ENCODE measurements around the gene LRRC75A.

The LRRC75A gene

DNA sequence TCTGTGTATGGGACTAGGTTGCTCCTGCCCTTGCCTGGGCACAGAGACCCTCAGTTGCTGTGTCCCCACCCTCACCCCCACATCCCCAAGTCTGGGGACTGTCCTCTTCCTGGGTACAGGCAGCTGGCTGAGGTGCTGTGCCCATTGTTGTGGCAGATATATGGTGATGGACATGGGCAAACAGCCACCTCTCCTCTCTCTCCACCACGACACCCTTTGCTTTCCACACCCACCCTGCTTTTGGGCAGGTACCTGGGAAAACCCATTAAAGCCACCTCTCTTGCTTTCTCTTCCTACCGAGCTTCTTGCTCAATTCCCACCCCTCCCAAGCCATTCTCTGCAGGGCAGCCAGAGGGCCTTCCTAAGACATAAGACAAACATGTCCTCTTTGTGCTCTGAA is 54.9 kb downstream of the LRRC75A start:
- no peak for DNase-seq (ENCODE audit: low spot score)
- in situ Hi-C loops (cut with MboI; ENCODE audit: low sequenced_read_pairs, unreplicated experiment): no loop called here
- TF ChIP-seq, protein P1, sequence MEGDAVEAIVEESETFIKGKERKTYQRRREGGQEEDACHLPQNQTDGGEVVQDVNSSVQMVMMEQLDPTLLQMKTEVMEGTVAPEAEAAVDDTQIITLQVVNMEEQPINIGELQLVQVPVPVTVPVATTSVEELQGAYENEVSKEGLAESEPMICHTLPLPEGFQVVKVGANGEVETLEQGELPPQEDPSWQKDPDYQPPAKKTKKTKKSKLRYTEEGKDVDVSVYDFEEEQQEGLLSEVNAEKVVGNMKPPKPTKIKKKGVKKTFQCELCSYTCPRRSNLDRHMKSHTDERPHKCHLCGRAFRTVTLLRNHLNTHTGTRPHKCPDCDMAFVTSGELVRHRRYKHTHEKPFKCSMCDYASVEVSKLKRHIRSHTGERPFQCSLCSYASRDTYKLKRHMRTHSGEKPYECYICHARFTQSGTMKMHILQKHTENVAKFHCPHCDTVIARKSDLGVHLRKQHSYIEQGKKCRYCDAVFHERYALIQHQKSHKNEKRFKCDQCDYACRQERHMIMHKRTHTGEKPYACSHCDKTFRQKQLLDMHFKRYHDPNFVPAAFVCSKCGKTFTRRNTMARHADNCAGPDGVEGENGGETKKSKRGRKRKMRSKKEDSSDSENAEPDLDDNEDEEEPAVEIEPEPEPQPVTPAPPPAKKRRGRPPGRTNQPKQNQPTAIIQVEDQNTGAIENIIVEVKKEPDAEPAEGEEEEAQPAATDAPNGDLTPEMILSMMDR (IDR thresholded peaks at IDR 0.05; ENCODE audit: borderline replicate concordance, control extremely low read depth, extremely low read depth, insufficient read depth, missing control alignments): no peak

DNA sequence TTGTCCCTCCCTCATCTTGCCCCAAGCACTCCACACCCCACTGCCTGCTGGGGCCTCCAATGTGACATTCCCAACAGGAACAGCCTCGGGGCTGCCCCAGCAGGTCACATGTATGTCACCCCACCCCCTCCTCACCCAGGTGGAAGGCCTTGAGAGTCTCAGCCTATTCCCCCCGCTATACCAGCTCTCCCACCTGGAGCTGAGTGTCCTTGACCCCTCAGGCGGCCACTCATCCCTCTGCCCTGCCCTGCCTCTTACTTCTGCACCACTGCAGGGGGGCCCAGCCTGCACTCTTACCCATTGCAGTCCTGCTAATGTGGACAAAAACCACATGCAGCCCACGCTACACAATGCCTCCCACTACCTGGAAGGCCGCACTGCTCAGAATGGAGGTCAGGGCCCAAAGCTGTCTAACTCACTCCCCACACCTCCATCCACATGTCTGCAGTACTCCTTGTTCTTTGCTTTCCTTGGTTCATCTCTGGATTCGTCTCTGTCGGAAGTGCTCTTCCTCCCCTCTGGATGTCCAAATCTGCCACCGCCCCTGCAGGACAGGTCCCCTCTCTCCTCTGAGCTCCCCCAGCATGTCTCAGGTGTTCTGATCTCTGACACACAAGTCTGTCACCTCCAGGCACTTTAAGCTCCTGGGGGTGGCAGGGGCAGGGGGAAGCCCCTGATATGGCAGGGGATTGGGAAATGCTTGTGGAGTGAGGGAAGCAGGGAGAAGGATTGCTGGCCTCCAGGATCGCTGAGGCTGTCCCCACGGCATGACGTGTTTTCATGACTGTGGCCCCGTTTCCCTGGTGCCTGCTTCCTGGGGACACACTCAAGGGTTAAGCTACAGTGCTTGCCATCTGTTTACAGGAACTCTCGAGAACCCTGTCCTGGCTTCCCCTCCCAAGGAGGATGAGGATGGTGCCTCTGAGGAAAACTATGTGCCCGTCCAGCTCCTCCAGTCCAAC is 55.8 kb downstream of the LRRC75A start:
- in situ Hi-C loops (cut with MboI; ENCODE audit: low sequenced_read_pairs, unreplicated experiment): no loop called here
- DNase-seq (ENCODE audit: low spot score): no peak
- TF ChIP-seq, protein P1 (IDR thresholded peaks at IDR 0.05; ENCODE audit: borderline replicate concordance, control extremely low read depth, extremely low read depth, insufficient read depth, missing control alignments): no peak

DNA sequence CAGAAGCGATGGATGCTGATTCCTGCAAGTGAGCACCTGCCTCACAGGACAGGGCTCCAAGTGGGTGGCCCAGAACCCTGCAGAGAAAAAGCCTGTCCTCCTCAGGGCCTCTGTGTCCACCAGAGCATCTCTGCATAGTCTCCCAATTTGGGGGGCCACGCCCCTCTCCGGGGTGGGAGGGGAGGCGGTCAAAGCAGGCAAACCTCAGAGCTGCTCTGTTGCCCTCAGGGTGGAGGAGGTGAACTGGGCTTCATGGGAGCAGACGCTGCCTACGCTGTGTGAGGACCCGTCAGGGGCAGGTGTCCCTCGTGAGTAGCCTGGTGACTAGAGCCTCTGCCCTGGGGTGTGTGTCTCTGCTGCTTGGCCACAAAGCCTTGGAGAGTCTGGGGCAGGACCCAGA is 57.3 kb downstream of the LRRC75A start:
- in situ Hi-C loops (cut with MboI; ENCODE audit: low sequenced_read_pairs, unreplicated experiment): no loop called here
- DNase-seq (ENCODE audit: low spot score): no peak
- TF ChIP-seq, protein P1 (IDR thresholded peaks at IDR 0.05; ENCODE audit: borderline replicate concordance, control extremely low read depth, extremely low read depth, insufficient read depth, missing control alignments): no peak

DNA sequence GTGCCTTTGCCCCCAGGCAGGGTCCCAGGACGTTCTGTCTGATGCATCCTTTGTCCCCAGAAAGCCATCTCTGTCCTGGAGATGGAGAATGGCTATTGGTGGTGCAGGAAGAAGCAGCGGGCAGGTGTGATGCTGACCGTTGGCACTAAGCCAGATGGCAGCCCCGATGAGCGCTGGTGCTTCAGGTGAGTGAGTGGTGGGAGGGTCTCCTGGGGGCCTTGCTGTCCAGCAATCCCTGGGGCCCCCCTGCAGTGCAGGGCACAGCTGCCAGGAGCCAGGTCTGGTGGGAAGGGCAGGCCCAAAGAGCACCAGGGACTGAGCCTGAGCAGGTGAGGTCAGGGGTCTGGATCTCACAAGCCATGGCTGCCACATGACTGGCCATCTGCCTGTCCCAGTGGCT is 58.5 kb downstream of the LRRC75A start:
- in situ Hi-C loops (cut with MboI; ENCODE audit: low sequenced_read_pairs, unreplicated experiment): no loop called here
- TF ChIP-seq, protein P1 (IDR thresholded peaks at IDR 0.05; ENCODE audit: borderline replicate concordance, control extremely low read depth, extremely low read depth, insufficient read depth, missing control alignments): no peak
- no peak for DNase-seq (ENCODE audit: low spot score)

DNA sequence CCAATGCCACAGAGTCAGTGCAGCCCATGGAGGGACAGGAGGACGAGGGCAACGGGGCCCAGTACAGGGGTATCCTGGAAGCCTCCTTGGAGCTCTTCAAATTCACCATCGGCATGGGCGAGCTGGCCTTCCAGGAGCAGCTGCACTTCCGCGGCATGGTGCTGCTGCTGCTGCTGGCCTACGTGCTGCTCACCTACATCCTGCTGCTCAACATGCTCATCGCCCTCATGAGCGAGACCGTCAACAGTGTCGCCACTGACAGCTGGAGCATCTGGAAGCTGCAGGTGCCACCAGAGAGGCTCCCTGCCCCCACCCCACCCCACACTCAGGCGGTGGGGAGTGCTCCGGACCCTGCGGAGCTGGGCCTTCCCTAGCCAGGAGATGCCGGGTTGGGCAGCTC is 60.0 kb downstream of the LRRC75A start:
- DNase-seq (ENCODE audit: low spot score): no peak
- TF ChIP-seq, protein P1 (IDR thresholded peaks at IDR 0.05; ENCODE audit: borderline replicate concordance, control extremely low read depth, extremely low read depth, insufficient read depth, missing control alignments): no peak
- in situ Hi-C loops (cut with MboI; ENCODE audit: low sequenced_read_pairs, unreplicated experiment): no loop called here

DNA sequence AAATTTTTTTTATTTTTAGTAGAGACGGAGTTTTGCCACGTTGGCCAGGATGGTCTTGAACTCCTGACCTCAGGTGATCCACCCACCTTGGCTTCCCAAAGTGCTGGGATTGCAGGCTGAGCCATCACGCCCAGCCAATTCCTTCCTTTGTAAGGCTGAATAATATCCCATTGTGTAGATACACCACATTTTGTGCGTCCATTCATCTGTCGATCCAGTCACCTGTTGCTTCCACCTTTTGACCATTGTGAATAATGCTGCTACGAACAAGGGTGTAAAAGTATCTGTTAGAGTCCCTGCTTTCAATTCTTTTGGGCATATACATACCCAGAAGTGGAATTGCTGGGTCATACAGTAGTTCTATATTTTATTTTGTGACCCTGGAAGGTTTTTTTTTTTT is 61.3 kb downstream of the LRRC75A start:
- TF ChIP-seq, protein P1 (IDR thresholded peaks at IDR 0.05; ENCODE audit: borderline replicate concordance, control extremely low read depth, extremely low read depth, insufficient read depth, missing control alignments): no peak
- in situ Hi-C loops (cut with MboI; ENCODE audit: low sequenced_read_pairs, unreplicated experiment): no loop called here
- DNase-seq (ENCODE audit: low spot score): no peak

All from GM13976 (cell line).